Activated T-cell treated with anti-CD3 and anti-CD28 coated beads, Interleukin-2, amount 50 U/mL, for 24 hours (primary cell): ENCODE measurements around the gene ANTXRL.
"Not testable (repeated sequence)": the region's sequence is repeated elsewhere in the genome, so short reads cannot be mapped to it uniquely, and the experiment has no call there.

Experiments used
- DNase-seq: peaks from one replicate; pipeline ENCODE4 v3.0.0-alpha.2; 2020
- H3K27ac Mint-ChIP-seq: 2 replicates; pipeline ENCODE4 v1.8.0; 2020; ENCODE audit warnings: mild to moderate bottlenecking, mixed read lengths
- H3K27me3 Mint-ChIP-seq: 2 replicates; pipeline ENCODE4 v1.8.0; 2020; ENCODE audit warnings: mixed read lengths
- H3K36me3 Mint-ChIP-seq: 2 replicates; pipeline ENCODE4 v1.8.0; 2020; ENCODE audit warnings: low read depth, mixed read lengths
- H3K4me1 Mint-ChIP-seq: 2 replicates; pipeline ENCODE4 v1.8.0; 2020; ENCODE audit warnings: low read depth, mixed read lengths
- H3K4me3 Mint-ChIP-seq: 2 replicates; pipeline ENCODE4 v1.8.0; 2020; ENCODE audit warnings: mild to moderate bottlenecking, moderate library complexity, mixed read lengths
- H3K9me3 Mint-ChIP-seq: 2 replicates; pipeline ENCODE4 v1.8.0; 2020; ENCODE audit warnings: mixed read lengths

Gene ANTXRL

DNA sequence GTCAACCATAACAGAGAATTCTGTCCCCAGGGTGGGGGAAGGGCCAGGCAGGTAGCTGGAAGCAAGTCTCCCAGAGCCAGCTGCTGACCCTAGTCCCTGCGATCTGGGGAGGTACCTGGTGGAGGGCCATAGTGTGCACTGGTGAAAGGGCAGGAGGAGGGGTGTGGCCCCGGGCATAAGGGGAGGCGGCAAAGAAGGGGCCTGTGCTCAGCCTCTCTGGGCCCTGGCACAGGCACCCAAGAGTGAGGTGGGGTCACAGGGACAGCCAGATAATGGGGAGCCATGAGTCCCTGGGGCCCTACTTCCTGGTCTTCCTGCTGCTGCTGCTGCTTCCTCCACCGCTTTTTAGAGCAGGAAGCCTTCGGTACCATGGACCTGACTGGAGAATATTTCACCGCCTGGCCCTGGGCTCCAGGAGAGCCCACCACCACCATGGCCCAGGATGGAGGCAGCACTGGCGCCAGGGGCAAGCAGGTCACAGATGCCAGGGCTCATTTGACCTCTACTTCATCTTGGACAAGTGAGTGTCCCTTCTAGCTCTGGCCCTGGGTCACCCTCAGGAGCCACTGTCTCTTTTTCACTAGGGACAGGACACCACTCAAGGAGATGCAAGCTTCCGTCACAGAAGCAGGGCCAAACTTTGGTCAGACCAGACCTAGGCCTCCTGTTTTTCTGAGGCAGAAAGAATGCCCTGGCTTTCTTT lies at the start of gene ANTXRL:
ANTXRL (plus strand) TSS at position 7 of the 703 bp plus-strand sequence; CDS start at position 273, 266 bp downstream.
- Mint-ChIP-seq H3K36me3 (no peaks in the 10 kb centered on the region), H3K4me1 (peaks cover 19% of the 10 kb centered on the region), H3K4me3 (no peak within 1 kb of the TSS), H3K27ac (no peak within 1 kb of the TSS), H3K9me3 (no peaks in the 10 kb centered on the region), H3K27me3 (peaks cover 10% of the 10 kb centered on the region)
- DNase-seq: peak; percentile 20

DNA sequence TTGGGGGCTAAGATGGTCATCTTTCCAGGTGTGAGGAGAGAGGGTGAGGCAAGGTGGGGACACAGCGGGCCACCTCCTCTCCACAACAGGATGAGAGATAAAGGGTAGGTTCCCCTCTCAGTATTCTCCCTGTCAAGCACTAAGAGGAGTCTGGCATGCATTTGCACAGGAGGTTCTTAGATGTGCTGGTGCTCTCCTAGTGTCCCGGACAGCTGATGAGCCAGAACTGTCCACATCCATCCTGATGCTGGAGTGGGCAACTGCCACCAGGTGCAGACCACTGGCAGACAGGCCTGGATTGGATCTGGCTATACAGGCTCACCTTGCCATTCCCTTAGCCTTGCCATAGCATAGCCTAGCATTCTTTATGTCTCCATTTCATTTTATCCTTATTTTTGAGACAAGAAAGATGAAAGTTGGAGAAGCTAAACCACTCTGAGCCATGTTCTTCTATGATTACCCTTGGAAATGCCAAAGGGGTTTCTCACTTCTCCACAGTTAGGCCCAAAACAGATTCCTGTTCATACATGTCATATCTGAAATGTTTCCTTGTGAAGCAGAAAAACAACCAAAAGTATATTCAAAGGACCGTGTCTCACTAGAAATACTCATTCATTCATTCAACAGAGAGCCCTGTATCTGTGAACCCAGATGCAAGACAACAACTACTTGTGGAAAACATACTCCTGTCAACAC lies 48.8 kb upstream of the ANTXRL start:
- no peak for DNase-seq
- H3K36me3 Mint-ChIP-seq: peaks cover 32% of the 10 kb centered on the region
- H3K27me3 Mint-ChIP-seq: no peaks in the 10 kb centered on the region
- peaks cover 14% of the 10 kb centered on the region for H3K4me1 Mint-ChIP-seq
- H3K4me3 Mint-ChIP-seq: no peak overlapping the region
- H3K9me3 Mint-ChIP-seq: peaks cover 12% of the 10 kb centered on the region
- no peak overlapping the region for H3K27ac Mint-ChIP-seq

DNA sequence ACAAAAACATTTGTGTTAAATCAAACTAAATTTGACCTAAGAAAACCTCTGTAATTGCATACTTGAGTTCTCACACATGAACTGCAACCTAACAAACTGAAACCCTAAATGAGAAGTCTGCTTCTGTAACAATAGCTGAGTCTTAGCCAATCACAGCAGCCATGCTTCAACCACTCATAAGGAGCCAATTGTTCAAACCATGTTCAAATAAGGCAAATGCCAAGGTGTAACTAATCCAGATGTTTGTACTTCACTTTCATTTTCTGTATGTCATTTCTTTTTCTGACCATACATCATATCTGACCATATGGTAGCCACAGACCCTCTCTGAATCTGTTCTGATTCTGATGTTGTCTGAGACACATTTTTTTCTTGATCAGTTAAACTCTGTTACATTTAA lies 47.5 kb upstream of the ANTXRL start:
- Mint-ChIP-seq H3K27me3 (no peaks in the 10 kb centered on the region), H3K9me3 (peaks cover 22% of the 10 kb centered on the region), H3K4me3 (no peak overlapping the region), H3K4me1 (peaks cover 23% of the 10 kb centered on the region), H3K36me3 (peaks cover 40% of the 10 kb centered on the region), H3K27ac (no peak overlapping the region)
- no peak for DNase-seq

DNA sequence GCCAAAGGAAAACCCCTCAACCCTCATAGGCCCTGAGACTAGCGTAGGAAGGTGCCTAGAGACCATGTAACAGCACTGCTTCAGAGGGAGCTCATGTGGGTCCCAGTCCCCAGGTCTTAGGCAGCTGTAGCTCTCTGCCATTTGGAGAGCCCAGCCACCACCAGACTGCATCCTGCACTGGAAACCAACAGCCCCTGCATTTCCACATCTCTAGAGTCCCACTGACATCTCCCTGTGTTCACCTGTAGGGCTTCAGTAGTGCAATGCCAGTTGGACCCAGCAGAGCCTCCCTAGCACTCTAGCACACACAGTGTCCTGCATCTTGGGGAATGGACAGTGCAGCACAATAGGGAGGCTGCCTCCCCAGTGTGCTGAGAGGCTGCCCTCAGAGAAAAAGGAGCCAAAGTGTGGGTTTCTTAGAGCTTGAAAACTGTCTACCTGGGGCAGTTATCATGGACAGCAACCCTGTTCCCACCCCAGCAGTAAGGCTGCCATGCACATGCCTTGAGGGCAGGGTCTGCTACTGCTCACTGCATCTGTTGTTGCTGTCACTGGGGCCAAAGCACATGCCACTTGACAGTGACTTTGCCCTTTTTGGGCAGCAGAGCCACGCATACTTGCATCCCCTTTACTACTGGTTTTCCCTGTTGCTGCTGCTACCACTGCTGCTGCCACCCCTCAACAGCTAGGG lies 46.7 kb upstream of the ANTXRL start:
- Mint-ChIP-seq H3K36me3 (peaks cover 43% of the 10 kb centered on the region), H3K4me1 (peaks cover 26% of the 10 kb centered on the region), H3K27me3 (no peaks in the 10 kb centered on the region), H3K4me3 (no peak overlapping the region), H3K27ac (no peak overlapping the region), H3K9me3 (peaks cover 22% of the 10 kb centered on the region)
- peak; percentile 21 for DNase-seq

DNA sequence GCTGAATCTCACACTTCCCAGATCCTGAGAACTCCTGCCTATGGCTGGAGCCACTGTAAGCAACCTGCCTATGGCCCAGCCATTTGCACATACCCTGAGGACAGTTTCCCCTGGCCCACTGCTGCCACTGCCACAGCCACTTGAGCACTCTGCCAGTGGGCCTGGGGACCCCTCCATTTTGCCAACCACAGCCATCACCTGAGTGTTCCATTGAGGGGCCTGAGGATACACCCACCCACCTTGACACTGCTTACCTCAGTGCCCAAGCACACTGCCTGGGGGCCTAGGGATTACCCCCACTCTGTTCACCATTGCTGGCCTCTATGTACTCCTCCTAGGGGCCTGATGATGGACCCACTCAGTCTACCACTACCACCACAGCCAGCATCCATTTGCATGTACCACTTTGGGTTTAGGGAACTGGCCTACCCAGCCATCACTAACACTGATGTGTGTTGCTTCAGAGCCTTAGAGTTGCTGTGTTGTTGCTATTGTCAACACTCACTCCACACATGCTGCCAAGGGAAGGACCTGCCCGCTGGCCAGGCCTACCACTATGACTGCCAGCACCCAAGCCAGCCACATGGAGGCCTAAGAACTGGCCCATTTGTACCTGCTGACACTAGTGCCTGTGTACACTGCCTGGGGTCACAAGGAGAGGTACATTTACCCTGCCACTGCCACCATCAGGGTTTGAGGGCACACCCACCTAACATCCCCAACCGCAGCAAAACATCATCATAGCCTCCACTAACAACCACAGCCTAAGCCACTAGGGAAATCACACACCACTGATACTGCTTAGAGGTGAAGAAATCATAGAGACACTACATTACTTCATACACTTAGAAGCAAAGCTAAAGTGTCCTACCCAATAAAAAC lies 45.9 kb upstream of the ANTXRL start:
- Mint-ChIP-seq H3K27me3 (no peaks in the 10 kb centered on the region), H3K4me1 (peaks cover 29% of the 10 kb centered on the region), H3K4me3 (no peak overlapping the region), H3K9me3 (peaks cover 22% of the 10 kb centered on the region), H3K36me3 (peaks cover 50% of the 10 kb centered on the region), H3K27ac (peak overlapping the region; percentile 37)
- peak; percentile 20 for DNase-seq

DNA sequence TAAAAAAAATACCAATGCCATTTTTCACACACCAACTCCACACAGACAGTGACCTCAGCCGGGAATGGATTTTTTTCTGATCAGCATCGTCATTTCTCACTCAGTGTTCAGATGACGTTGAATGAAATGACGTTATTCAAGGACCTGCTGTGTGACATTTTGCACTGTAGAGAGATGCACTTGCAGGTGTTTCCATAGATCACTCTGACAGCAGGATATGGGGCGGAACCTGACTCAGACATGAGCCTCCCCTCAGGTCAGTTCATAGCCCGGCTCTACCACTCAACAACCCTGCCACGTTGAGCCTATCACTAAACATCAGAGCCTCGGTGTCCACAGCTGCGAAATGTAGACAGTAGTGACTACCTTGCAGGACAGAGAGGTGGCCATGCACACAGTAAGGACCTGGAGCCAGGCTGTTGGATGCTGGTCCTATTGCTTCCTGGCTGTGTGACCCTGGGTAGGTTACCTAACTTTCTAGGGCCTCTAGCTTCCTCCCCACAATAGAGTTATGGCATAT lies 41.4 kb upstream of the ANTXRL start:
- H3K4me1 Mint-ChIP-seq: peaks cover 22% of the 10 kb centered on the region
- H3K4me3 Mint-ChIP-seq: no peak overlapping the region
- peaks cover 22% of the 10 kb centered on the region for H3K9me3 Mint-ChIP-seq
- no peaks in the 10 kb centered on the region for H3K27me3 Mint-ChIP-seq
- peaks cover 58% of the 10 kb centered on the region for H3K36me3 Mint-ChIP-seq
- no peak overlapping the region for H3K27ac Mint-ChIP-seq
- no peak for DNase-seq

DNA sequence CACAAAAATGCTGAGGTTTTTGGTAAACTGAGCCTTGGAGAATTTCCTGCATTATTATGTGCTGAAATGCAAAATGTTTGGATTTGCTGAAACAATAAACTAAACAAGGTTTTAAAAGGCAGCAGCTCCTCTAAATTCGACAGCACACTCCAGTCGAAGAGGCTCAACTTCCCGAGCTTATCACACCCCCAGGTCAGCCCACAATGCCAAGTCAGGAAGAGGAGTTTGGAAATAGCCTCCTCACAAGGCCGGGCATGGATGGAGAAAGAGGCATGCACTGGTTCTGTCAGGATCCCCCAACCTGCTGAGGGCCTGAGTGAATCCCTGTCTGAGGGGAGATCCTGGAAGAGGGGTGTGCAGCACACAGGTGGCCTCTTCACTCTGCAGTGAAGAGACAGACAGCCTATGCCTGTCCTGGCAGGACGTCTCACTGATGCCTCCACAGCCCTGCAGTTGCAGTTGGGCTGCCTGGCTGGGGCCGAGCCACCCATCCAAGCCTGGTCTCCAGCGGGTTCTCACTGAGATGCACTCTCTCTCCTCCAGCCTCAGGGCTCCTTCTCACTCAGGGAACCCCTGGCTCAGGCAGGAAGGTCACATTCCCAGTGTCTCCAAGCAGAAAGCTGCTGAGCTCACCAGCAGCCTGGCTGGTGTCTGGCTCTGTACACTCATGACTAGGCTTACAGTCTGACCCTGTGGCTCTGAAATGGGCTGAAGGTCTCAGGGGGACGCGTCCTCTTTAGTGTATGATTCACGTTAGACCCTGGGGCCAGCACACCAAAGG lies 40.2 kb upstream of the ANTXRL start:
- H3K27ac Mint-ChIP-seq, H3K4me3 Mint-ChIP-seq, H3K27me3 Mint-ChIP-seq: not testable (repeated sequence)
- DNase-seq: peak; percentile 18
- Mint-ChIP-seq H3K9me3 (peaks cover 17% of the 10 kb centered on the region), H3K4me1 (peaks cover 16% of the 10 kb centered on the region), H3K36me3 (peaks cover 52% of the 10 kb centered on the region)

DNA sequence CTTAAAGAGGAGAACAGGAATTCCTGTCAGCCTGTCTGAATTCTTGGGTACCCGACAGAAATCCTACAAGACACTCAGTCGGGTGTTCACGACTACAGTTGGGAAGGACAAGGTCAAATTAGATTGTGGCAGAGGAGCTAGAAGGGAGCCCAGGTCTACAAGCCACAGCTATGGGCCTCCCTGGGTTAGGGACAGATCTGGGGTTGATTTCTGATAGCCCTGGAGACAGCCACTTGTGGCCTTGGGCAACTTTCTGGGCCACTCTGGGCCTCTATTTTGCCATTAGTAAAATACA lies 39.7 kb upstream of the ANTXRL start:
- Mint-ChIP-seq H3K9me3 (peaks cover 16% of the 10 kb centered on the region), H3K27me3 (no peaks in the 10 kb centered on the region), H3K4me1 (peaks cover 16% of the 10 kb centered on the region), H3K36me3 (peaks cover 47% of the 10 kb centered on the region), H3K27ac (no peak overlapping the region), H3K4me3 (no peak overlapping the region)
- no peak for DNase-seq

DNA sequence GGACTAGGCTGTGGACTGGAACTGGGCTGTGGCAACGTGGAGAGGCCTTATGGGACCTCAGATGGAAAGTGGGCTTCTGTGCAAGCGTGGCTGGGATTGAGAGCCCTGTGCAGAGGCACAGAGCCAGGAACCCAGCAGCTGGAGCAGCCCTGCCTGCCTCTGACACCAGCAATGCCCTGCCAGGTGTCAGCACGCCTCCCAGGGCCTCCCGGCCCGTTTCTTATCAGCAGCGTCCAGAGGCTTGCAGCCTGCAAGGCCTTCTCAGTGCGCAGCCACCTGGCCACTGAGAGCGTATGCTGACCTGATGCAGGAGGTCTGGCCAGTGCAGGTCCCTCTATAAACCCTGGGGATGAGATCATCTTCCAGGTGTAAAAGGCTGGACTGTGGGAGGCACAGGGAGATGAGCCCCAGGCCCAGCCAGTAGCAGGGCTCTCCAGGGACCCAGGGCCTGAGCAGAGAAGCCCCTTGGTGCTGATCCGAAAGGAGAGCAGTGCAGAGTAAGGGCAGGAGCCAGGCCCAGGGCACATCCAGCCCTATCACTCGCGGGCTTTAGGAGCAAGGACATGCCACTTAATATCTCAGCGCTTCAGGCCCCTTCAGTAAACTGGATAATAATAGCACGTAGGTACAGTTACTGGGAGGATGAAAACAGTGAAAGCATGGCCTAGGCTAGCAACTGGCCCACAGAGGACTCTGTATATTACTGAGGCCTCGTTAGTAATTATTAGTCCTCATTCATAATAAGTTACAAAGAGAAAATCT lies 38.8 kb upstream of the ANTXRL start:
- no peak overlapping the region for H3K4me3 Mint-ChIP-seq
- peaks cover 40% of the 10 kb centered on the region for H3K36me3 Mint-ChIP-seq
- no peak overlapping the region for H3K27ac Mint-ChIP-seq
- DNase-seq: no peak
- H3K4me1 Mint-ChIP-seq: peaks cover 16% of the 10 kb centered on the region
- H3K9me3 Mint-ChIP-seq: peaks cover 9% of the 10 kb centered on the region
- H3K27me3 Mint-ChIP-seq: no peaks in the 10 kb centered on the region

DNA sequence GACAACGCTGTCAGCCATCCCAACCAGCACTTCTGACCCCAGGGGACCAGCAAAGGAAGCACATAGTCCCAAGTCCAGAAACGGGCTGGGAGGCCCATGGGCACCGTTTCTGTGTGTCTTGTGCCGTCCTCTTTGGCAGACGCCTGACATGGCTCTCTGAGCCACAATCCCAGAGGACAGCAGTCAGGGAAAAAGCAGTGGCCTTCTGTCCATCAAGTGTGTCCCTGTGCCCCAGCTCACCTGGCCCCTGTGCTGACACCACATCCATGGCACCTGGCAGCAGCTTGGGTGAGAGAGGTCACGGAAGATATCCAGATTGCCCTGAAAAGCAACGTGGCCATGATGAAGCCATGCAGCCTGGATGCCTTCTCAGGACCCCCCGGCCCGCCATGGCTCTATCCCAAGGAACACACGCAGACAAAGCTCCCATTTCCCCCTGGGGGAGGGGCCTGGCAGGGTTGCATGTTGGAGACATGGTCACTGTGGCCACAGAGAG lies 38.1 kb upstream of the ANTXRL start:
- Mint-ChIP-seq H3K4me3 (no peak overlapping the region), H3K4me1 (peaks cover 12% of the 10 kb centered on the region), H3K36me3 (peaks cover 38% of the 10 kb centered on the region), H3K9me3 (peaks cover 5% of the 10 kb centered on the region), H3K27ac (no peak overlapping the region), H3K27me3 (no peaks in the 10 kb centered on the region)
- DNase-seq: peak; percentile 20

DNA sequence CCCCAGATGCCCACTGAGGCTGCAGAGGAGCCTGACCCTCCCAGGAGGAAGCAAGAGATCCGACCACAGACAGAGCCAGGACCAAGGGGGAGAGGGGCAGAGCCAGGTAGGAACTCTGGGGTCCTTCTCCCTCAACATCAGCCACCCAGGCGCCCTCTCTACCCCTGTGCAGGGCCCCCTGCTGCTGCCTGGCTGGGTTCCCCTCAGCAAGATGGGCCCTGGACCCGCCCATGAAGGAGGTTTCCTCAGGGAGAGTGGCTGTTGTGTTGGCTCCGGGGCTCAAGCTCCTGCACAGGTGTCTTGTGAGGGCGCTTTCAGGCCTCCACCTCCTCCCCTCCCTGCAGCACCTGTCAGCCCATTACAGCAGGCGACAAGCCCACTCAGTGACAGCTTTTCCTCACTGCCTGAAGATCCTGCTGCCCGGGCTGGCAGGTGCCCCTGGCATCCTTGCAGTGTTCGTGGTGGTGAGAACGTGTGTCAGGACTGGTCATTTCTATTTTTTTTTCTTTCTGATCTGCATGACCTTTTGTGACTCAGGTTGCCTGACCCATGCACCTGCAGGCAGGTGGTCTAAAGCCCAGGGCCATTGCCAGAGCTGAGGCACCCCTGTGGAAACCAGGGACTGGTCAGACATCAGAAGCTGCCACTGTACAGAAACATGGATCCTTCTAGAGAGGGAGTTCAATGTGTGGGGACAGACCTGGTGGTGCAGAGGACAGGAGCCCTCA lies 37.0 kb upstream of the ANTXRL start:
- H3K27me3 Mint-ChIP-seq, H3K9me3 Mint-ChIP-seq, H3K4me1 Mint-ChIP-seq, H3K4me3 Mint-ChIP-seq: not testable (repeated sequence)
- Mint-ChIP-seq H3K36me3 (peaks cover 30% of the 10 kb centered on the region), H3K27ac (peak overlapping the region; percentile 32)
- DNase-seq: peak; percentile 23

DNA sequence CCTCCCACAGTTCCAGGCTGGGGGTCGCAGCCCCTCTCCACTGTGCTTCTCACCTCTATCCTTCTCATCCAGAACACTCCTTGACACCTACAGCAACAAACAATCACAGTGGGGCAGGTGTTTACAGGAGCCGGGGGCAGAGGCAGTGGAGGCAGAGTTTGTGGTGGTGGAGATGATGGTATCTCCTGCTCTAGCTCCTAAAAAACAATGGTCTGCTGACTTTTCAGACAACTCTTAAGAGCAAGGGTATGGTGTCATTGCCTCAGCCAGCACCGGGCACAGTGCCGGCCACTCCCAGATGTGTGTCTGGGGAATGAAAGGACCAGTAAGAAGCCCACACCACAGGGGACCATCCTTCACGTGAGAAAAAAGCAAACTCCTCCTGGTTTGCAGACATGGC lies 36.3 kb upstream of the ANTXRL start:
- peaks cover 24% of the 10 kb centered on the region for H3K36me3 Mint-ChIP-seq
- no peaks in the 10 kb centered on the region for H3K27me3 Mint-ChIP-seq
- no peaks in the 10 kb centered on the region for H3K9me3 Mint-ChIP-seq
- no peak for DNase-seq
- H3K27ac Mint-ChIP-seq: no peak overlapping the region
- peaks cover 7% of the 10 kb centered on the region for H3K4me1 Mint-ChIP-seq
- no peak overlapping the region for H3K4me3 Mint-ChIP-seq
